ENCODE results near the gene CTSD.
"Not testable (repeated sequence)": the region's sequence is repeated elsewhere in the genome, so short reads cannot be mapped to it uniquely, and the experiment has no call there.

CTSD gene

GRCh38 chr11:1763796-1764661 is at the start of gene CTSD:
Gene CTSD, minus strand, starts transcription at chr11:1763927. Its CDS starts 68 bp downstream, at chr11:1763859.
- DNase-seq (ENCODE audit: low spot score) = peak; percentile 82

- DNase-seq (ENCODE audit: low spot score) = not testable (repeated sequence)
Measured at GRCh38 chr11:1813356-1813755, 49.6 kb upstream of the CTSD start.

- DNase-seq (ENCODE audit: low spot score) = no peak
Measured at GRCh38 chr11:1812801-1813200, 49.1 kb upstream of the CTSD start.

GRCh38 chr11:1812274-1812673 is 48.5 kb upstream of the CTSD start:
- no peak for DNase-seq (ENCODE audit: low spot score)

- no peak for DNase-seq (ENCODE audit: low spot score)
Measured at GRCh38 chr11:1810761-1811160, 47.0 kb upstream of the CTSD start.

- DNase-seq (ENCODE audit: low spot score) = no peak
Measured at GRCh38 chr11:1807264-1807995, 43.7 kb upstream of the CTSD start.

GRCh38 chr11:1805525-1805924 is 41.8 kb upstream of the CTSD start:
- DNase-seq (ENCODE audit: low spot score) = no peak

- not testable (repeated sequence) for DNase-seq (ENCODE audit: low spot score)
Measured at GRCh38 chr11:1803835-1804519, 40.2 kb upstream of the CTSD start.

- DNase-seq (ENCODE audit: low spot score) = no peak
Measured at GRCh38 chr11:1803246-1803645, 39.5 kb upstream of the CTSD start.

- DNase-seq (ENCODE audit: low spot score) = no peak
Measured at GRCh38 chr11:1797391-1798125, 33.8 kb upstream of the CTSD start.

- DNase-seq (ENCODE audit: low spot score) = no peak
Measured at GRCh38 chr11:1796413-1797011, 32.8 kb upstream of the CTSD start.

- no peak for DNase-seq (ENCODE audit: low spot score)
Measured at GRCh38 chr11:1793081-1793480, 29.4 kb upstream of the CTSD start.

- no peak for DNase-seq (ENCODE audit: low spot score)
Measured at GRCh38 chr11:1792461-1792860, 28.7 kb upstream of the CTSD start.

GRCh38 chr11:1791912-1792311 is 28.2 kb upstream of the CTSD start:
- no peak for DNase-seq (ENCODE audit: low spot score)

- no peak for DNase-seq (ENCODE audit: low spot score)
Measured at GRCh38 chr11:1786466-1786865, 22.7 kb upstream of the CTSD start.

- DNase-seq (ENCODE audit: low spot score) = no peak
Measured at GRCh38 chr11:1785749-1786413, 22.2 kb upstream of the CTSD start.

- DNase-seq (ENCODE audit: low spot score) = no peak
Measured at GRCh38 chr11:1784761-1785650, 21.3 kb upstream of the CTSD start.

GRCh38 chr11:1783725-1784529 is 20.2 kb upstream of the CTSD start:
- no peak for DNase-seq (ENCODE audit: low spot score)
